ENCODE data around the gene CRKL.
A peak's percentile ranks its signal among the peaks of the same experiment; 100 is the strongest.

- peak; percentile 93 to 96 (median 94) for TF ChIP-seq CTCF (IDR thresholded peaks at IDR 0.05)
- peak; percentile 79 to 95 (median 80) for TF ChIP-seq POLR2AphosphoS5 (IDR thresholded peaks at IDR 0.05)
- TF ChIP-seq POLR2A (IDR thresholded peaks at IDR 0.05), result peak; percentile 88
Measured at GRCh38 chr22:20916916-20917810, at the start of gene CRKL.
